RWPE1 (cell line): ENCODE data around the gene SRXN1.
"Not testable (repeated sequence)": the region's sequence is repeated elsewhere in the genome, so short reads cannot be mapped to it uniquely, and the experiment has no call there.

ENCODE experiments used
- CTCF ChIA-PET: fragments of 350-600 bp; sonication (Branson Sonifier 250); formaldehyde crosslinking; extraction: SDS; loops from one replicate; lab custom pipeline; 2021; lab: Yijun Ruan, JAX
- POLR2A ChIA-PET: fragments of 400-600 bp; formaldehyde crosslinking; extraction: SDS; loops from one replicate; lab custom pipeline; 2020; ENCODE audit warnings: antibody characterized with exemption; ENCODE audit not compliant: low non-redundant PET; lab: Yijun Ruan, JAX
- DNase-seq: peaks from one replicate; pipeline ENCODE4 v3.0.0; 2012; ENCODE audit warnings: low spot score
- H3K27ac ChIP-seq: fragments of 450-650 bp; 2 replicates; pipeline ENCODE4 v1.5.1; 2017
- TF ChIP-seq, protein P1 (sequence below): fragments of 450-650 bp; conservative IDR thresholded peaks from 2 replicates; pipeline ENCODE4 v1.5.1; 2017; ENCODE audit warnings: low read depth, mild to moderate bottlenecking

SRXN1 gene

DNA sequence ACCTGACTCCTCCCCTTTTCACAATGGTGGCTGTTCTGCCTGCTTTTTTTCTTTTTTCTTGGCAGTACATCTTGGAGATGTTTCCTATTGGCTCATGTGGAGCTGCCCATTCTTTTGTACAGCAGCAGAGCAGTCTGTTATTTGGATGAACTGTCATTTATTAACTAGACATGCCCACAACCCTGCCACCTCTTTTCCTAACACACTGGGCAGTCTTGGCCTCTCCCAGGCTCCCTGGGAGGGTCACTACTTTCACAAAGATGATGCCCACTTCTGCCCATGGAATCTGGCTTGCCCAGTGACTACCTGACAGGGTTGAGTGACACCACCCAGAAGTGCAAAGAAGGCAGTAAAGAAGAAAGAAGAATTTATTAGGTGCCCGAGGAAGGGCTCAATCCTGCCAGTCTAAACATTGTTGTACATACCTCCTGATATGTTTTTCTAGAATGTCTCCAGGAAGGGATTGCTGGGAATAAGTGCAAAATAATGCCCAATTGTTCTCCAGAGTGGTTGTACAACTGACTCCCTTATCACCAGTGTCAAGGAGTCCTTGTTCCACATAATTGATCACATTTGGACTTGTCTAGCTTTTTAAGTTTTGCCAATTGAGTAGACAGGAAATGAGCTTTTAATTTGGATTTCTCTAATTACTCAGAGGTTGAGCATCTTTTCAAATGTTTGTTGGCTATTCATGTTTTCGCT is 42.3 kb upstream of the SRXN1 start:
- no peak overlapping the region for H3K27ac ChIP-seq
- TF ChIP-seq, protein P1, sequence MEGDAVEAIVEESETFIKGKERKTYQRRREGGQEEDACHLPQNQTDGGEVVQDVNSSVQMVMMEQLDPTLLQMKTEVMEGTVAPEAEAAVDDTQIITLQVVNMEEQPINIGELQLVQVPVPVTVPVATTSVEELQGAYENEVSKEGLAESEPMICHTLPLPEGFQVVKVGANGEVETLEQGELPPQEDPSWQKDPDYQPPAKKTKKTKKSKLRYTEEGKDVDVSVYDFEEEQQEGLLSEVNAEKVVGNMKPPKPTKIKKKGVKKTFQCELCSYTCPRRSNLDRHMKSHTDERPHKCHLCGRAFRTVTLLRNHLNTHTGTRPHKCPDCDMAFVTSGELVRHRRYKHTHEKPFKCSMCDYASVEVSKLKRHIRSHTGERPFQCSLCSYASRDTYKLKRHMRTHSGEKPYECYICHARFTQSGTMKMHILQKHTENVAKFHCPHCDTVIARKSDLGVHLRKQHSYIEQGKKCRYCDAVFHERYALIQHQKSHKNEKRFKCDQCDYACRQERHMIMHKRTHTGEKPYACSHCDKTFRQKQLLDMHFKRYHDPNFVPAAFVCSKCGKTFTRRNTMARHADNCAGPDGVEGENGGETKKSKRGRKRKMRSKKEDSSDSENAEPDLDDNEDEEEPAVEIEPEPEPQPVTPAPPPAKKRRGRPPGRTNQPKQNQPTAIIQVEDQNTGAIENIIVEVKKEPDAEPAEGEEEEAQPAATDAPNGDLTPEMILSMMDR = no peak
- ChIA-PET POLR2A (no interaction called here), CTCF (no interaction called here)
- no peak for DNase-seq

DNA sequence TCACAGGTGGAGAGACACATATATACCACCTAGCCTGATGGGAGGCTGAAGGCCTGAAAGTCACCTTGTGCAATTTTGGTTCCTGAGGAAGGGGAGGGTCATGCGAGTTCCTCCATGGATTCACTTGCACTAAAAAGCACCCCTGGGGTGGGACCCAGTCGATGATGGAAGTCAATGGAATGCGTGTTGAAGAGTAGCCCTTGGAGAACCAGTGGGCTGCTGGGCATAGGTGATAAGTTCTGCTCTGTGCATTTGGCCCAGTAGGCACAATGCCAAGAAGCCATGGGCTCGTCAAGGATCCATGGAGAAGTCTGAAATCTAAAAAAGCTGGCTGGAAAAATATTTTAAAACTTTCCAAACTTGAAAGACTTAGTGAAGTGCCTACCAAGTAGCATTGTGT is 41.5 kb upstream of the SRXN1 start:
- DNase-seq = no peak
- TF ChIP-seq, protein P1 = no peak
- ChIA-PET POLR2A (no interaction called here), CTCF (no interaction called here)
- no peak overlapping the region for H3K27ac ChIP-seq

DNA sequence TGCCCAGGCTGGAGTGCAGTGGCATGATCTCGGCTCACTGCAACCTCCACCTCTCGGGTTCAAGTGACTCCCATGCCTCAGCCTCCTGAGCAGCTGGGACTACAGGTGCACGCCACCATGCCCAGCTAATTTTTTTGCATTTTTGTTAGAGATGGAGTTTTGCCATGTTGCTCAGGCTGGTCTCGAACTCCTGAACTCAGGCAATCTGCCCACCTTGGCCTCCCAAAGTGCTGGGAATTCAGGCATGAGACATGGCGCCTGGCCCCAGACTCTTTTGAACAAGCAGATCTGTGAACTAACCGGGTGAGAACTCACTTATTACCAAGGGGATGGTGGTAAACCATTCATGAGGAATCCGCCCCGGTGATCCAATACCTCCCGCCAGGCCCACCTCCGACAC is 40.8 kb upstream of the SRXN1 start:
- H3K27ac ChIP-seq, CTCF ChIA-PET, POLR2A ChIA-PET, DNase-seq: not testable (repeated sequence)

DNA sequence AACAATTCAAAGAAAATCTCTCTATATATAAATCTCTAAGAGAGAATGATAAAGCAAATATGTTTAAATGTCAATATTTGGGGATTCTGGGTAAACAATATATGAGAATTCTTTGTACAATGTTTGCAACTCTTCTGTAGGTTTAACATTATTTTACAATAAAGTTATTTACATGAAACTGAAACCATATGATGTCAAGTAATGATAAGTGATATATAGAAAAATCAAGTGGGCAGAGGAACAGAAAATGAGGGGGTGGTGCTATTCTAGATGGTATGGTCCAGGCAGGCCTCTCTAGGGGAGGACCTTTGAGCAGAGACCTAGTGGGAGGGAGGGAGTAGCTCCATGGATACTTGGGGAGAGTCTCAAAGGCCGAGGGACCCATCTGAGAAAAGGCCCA is 39.0 kb upstream of the SRXN1 start:
- ChIA-PET CTCF (interaction anchor here (1.5 kb wide), 1 partner anchor 37 kb away, joined by 4 read pairs; no protein-coding TSS in a partner anchor), POLR2A (no interaction called here)
- TF ChIP-seq, protein P1 = no peak
- H3K27ac ChIP-seq = no peak overlapping the region
- DNase-seq = no peak

DNA sequence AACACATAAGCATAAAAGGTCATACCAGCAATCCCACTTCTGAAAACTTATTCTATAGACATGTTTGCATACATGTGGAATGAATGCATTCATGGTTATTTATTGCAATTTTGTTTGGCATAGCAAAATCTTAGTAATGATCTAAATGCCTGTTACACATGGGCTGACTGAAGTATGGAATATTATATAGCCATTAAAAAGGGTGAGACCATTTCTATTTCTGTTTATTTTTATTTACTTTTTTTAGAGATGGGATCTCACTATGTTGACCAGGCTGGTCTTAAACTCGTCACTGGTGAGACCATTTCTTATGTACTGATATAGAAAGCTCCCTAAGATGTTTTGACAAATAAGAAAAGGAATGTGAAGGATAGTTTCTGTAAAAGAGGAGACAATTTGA is 36.9 kb upstream of the SRXN1 start:
- TF ChIP-seq, protein P1 = no peak
- ChIA-PET POLR2A (no interaction called here), CTCF (no interaction called here)
- DNase-seq = no peak
- H3K27ac ChIP-seq = no peak overlapping the region

DNA sequence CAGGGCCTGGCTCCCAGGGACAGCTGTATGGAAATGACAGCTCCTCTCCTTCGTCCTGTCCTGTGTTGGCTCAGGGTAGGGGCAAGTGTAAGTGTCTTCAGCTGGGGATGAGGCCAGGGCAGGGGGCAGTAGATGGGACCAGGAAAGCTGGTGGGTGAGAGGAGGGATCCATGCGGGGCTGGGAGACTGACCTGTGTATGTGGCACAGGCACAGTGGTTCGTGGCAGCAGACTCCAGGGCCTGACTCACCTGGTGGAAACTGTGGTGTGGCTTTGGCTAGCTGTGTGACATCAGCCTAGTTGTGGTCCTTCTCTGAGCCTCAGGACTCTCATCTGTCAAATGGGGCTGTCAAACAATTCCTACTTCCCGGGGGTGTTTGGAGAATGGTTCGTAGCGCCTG is 36.3 kb upstream of the SRXN1 start:
- CTCF ChIA-PET = no interaction called here
- POLR2A ChIA-PET = no interaction called here

DNA sequence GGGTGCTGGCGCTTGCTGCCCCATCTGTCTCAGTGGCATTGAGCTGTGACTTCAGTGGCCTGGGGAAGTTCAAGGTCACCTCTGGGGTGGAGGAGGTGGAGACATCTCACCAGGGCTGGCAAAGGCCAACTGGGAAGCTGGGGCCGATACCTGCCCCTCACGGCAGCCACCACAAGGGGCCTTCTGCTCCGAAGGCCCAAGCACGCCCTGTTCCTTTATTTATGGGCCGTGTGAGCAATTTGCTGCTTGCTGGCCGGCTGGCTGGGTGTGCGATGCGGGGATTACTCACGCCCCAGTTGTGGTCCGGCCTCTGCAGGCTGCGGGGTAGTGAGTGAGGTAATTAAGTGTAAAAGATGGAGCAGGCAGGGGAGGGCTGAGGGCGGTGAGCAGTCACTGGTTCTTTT is 35.8 kb upstream of the SRXN1 start:
- no peak overlapping the region for H3K27ac ChIP-seq
- DNase-seq = no peak
- ChIA-PET CTCF (no interaction called here), POLR2A (no interaction called here)
- TF ChIP-seq, protein P1 = no peak

More for the DNA sequence above, 36.3 kb upstream of the SRXN1 start:
- DNase-seq = no peak
- TF ChIP-seq, protein P1 = no peak
- no peak overlapping the region for H3K27ac ChIP-seq
